Measurements from ENCODE around the gene KIAA0040.

The KIAA0040 gene

GRCh38 chr1:175207971-175208370, 15.4 kb upstream of the KIAA0040 start:
- WGBS = 33% methylated on average over 1 of the region's 2 CpGs
- no peak overlapping the region for H3K27ac ChIP-seq (ENCODE audit: low read length, poor library complexity, severe bottlenecking)
- no peak overlapping the region for H3K23ac ChIP-seq (ENCODE audit: low read length in 2 of 2)
- H3K4ac ChIP-seq (ENCODE audit: low read depth in 1 of 2, low read length in 2 of 2) = no peak overlapping the region
- H2BK12ac ChIP-seq (ENCODE audit: low read length in 2 of 2) = no peak overlapping the region
- no peak overlapping the region for H2BK15ac ChIP-seq (ENCODE audit: low read depth, poor library complexity, severe bottlenecking)
- no peaks in the 10 kb centered on the region for H3K4me1 ChIP-seq (ENCODE audit: control insufficient read depth, insufficient read depth, low read depth, low read length)
- DNase-seq = no peak
- H3K36me3 ChIP-seq (ENCODE audit: control insufficient read depth in 1 of 2, insufficient read depth in 2 of 2, low read depth in 1 of 2, low read length in 2 of 2) = no peaks in the 10 kb centered on the region
- no peaks in the 10 kb centered on the region for H3K9me3 ChIP-seq (ENCODE audit: control insufficient read depth, low read length)
- no peak overlapping the region for H4K8ac ChIP-seq (ENCODE audit: low read length)
- H3K9ac ChIP-seq (ENCODE audit: low read length) = no peak overlapping the region
- H4K91ac ChIP-seq (ENCODE audit: low read length) = no peak overlapping the region
- H2AFZ ChIP-seq (ENCODE audit: low read depth, low read length) = no peak overlapping the region
- no peak overlapping the region for H2BK5ac ChIP-seq (ENCODE audit: low read depth, low read length, poor library complexity, severe bottlenecking)
- H3K4me2 ChIP-seq (ENCODE audit: low read length, poor library complexity, severe bottlenecking) = no peak overlapping the region
- no peaks in the 10 kb centered on the region for H3K27me3 ChIP-seq (ENCODE audit: control insufficient read depth in 1 of 2, insufficient read depth in 1 of 2, low read length in 2 of 2)
- H3K18ac ChIP-seq (ENCODE audit: low read depth in 1 of 2, low read length in 2 of 2) = no peak overlapping the region
- no peak overlapping the region for H2BK120ac ChIP-seq (ENCODE audit: low read depth, low read length)
- H3K79me1 ChIP-seq (replicated peaks; ENCODE audit: low read length, poor library complexity, severe bottlenecking) = no peaks in the 10 kb centered on the region
- no peak overlapping the region for H3K4me3 ChIP-seq (ENCODE audit: insufficient read depth in 1 of 2, low read depth in 1 of 2, low read length in 2 of 2)
- no peak overlapping the region for H2AK5ac ChIP-seq (ENCODE audit: low read length, severe bottlenecking)
- no peak overlapping the region for H3K14ac ChIP-seq (ENCODE audit: low read length in 2 of 2)

- no peak overlapping the region for H4K91ac ChIP-seq (ENCODE audit: low read length)
- H3K4me1 ChIP-seq (ENCODE audit: control insufficient read depth, insufficient read depth, low read depth, low read length) = no peaks in the 10 kb centered on the region
- H2AFZ ChIP-seq (ENCODE audit: low read depth, low read length) = no peak overlapping the region
- no peak overlapping the region for H2AK5ac ChIP-seq (ENCODE audit: low read length, severe bottlenecking)
- no peaks in the 10 kb centered on the region for H3K79me1 ChIP-seq (replicated peaks; ENCODE audit: low read length, poor library complexity, severe bottlenecking)
- no peaks in the 10 kb centered on the region for H3K36me3 ChIP-seq (ENCODE audit: control insufficient read depth in 1 of 2, insufficient read depth in 2 of 2, low read depth in 1 of 2, low read length in 2 of 2)
- H2BK12ac ChIP-seq (ENCODE audit: low read length in 2 of 2) = no peak overlapping the region
- H3K14ac ChIP-seq (ENCODE audit: low read length in 2 of 2) = no peak overlapping the region
- no peak overlapping the region for H3K23ac ChIP-seq (ENCODE audit: low read length in 2 of 2)
- no peak overlapping the region for H3K4ac ChIP-seq (ENCODE audit: low read depth in 1 of 2, low read length in 2 of 2)
- no peak overlapping the region for H4K8ac ChIP-seq (ENCODE audit: low read length)
- no peak overlapping the region for H2BK120ac ChIP-seq (ENCODE audit: low read depth, low read length)
- H3K9me3 ChIP-seq (ENCODE audit: control insufficient read depth, low read length) = no peaks in the 10 kb centered on the region
- H3K4me2 ChIP-seq (ENCODE audit: low read length, poor library complexity, severe bottlenecking) = no peak overlapping the region
- no peak overlapping the region for H2BK5ac ChIP-seq (ENCODE audit: low read depth, low read length, poor library complexity, severe bottlenecking)
- H3K18ac ChIP-seq (ENCODE audit: low read depth in 1 of 2, low read length in 2 of 2) = no peak overlapping the region
- no peak overlapping the region for H3K9ac ChIP-seq (ENCODE audit: low read length)
- H3K4me3 ChIP-seq (ENCODE audit: insufficient read depth in 1 of 2, low read depth in 1 of 2, low read length in 2 of 2) = no peak overlapping the region
- DNase-seq = no peak
- H3K27ac ChIP-seq (ENCODE audit: low read length, poor library complexity, severe bottlenecking) = no peak overlapping the region
- no peak overlapping the region for H2BK15ac ChIP-seq (ENCODE audit: low read depth, poor library complexity, severe bottlenecking)
- H3K27me3 ChIP-seq (ENCODE audit: control insufficient read depth in 1 of 2, insufficient read depth in 1 of 2, low read length in 2 of 2) = no peaks in the 10 kb centered on the region
These were observed 14.1 kb upstream of the KIAA0040 start for GRCh38 chr1:175206687-175207086.

- Histone ChIP-seq H2BK120ac (ENCODE audit: low read depth, low read length) (no peak overlapping the region), H2BK5ac (ENCODE audit: low read depth, low read length, poor library complexity, severe bottlenecking) (no peak overlapping the region), H3K4me2 (ENCODE audit: low read length, poor library complexity, severe bottlenecking) (no peak overlapping the region), H3K27ac (ENCODE audit: low read length, poor library complexity, severe bottlenecking) (no peak overlapping the region), H3K4me3 (ENCODE audit: insufficient read depth in 1 of 2, low read depth in 1 of 2, low read length in 2 of 2) (no peak overlapping the region), H2AK5ac (ENCODE audit: low read length, severe bottlenecking) (no peak overlapping the region), H3K4me1 (ENCODE audit: control insufficient read depth, insufficient read depth, low read depth, low read length) (no peaks in the 10 kb centered on the region), H3K4ac (ENCODE audit: low read depth in 1 of 2, low read length in 2 of 2) (no peak overlapping the region), H3K27me3 (ENCODE audit: control insufficient read depth in 1 of 2, insufficient read depth in 1 of 2, low read length in 2 of 2) (peaks cover 0 to 17% of the 10 kb centered on the region in 2 experiments), H3K18ac (ENCODE audit: low read depth in 1 of 2, low read length in 2 of 2) (no peak overlapping the region), H2BK12ac (ENCODE audit: low read length in 2 of 2) (no peak overlapping the region), H2AFZ (ENCODE audit: low read depth, low read length) (no peak overlapping the region), H3K36me3 (ENCODE audit: control insufficient read depth in 1 of 2, insufficient read depth in 2 of 2, low read depth in 1 of 2, low read length in 2 of 2) (no peaks in the 10 kb centered on the region), H4K91ac (ENCODE audit: low read length) (no peak overlapping the region), H3K9ac (ENCODE audit: low read length) (no peak overlapping the region), H3K14ac (ENCODE audit: low read length in 2 of 2) (no peak overlapping the region), H3K79me1 (replicated peaks; ENCODE audit: low read length, poor library complexity, severe bottlenecking) (no peaks in the 10 kb centered on the region), H3K23ac (ENCODE audit: low read length in 2 of 2) (peak overlapping the region in 1 of 2 experiments; percentile 16), H3K9me3 (ENCODE audit: control insufficient read depth, low read length) (no peaks in the 10 kb centered on the region), H2BK15ac (ENCODE audit: low read depth, poor library complexity, severe bottlenecking) (no peak overlapping the region), H4K8ac (ENCODE audit: low read length) (no peak overlapping the region)
- 39% methylated on average over 2 of the region's 2 CpGs for WGBS
- no peak for DNase-seq
These were observed 11.8 kb upstream of the KIAA0040 start for GRCh38 chr1:175204330-175204729.

- H2AFZ ChIP-seq (ENCODE audit: low read depth, low read length) = no peak overlapping the region
- DNase-seq = no peak
- no peaks in the 10 kb centered on the region for H3K9me3 ChIP-seq (ENCODE audit: control insufficient read depth, low read length)
- H2BK120ac ChIP-seq (ENCODE audit: low read depth, low read length) = no peak overlapping the region
- no peaks in the 10 kb centered on the region for H3K36me3 ChIP-seq (ENCODE audit: control insufficient read depth in 1 of 2, insufficient read depth in 2 of 2, low read depth in 1 of 2, low read length in 2 of 2)
- H3K4me1 ChIP-seq (ENCODE audit: control insufficient read depth, insufficient read depth, low read depth, low read length) = no peaks in the 10 kb centered on the region
- no peak overlapping the region for H2AK5ac ChIP-seq (ENCODE audit: low read length, severe bottlenecking)
- H3K27ac ChIP-seq (ENCODE audit: low read length, poor library complexity, severe bottlenecking) = no peak overlapping the region
- no peak overlapping the region for H3K14ac ChIP-seq (ENCODE audit: low read length in 2 of 2)
- peak overlapping the region; percentile 41 for H4K91ac ChIP-seq (ENCODE audit: low read length)
- no peak overlapping the region for H3K9ac ChIP-seq (ENCODE audit: low read length)
- H3K4ac ChIP-seq (ENCODE audit: low read depth in 1 of 2, low read length in 2 of 2) = no peak overlapping the region
- H3K27me3 ChIP-seq (ENCODE audit: control insufficient read depth in 1 of 2, insufficient read depth in 1 of 2, low read length in 2 of 2) = peaks cover 0 to 24% of the 10 kb centered on the region in 2 experiments
- WGBS = 86% methylated on average over 5 of the region's 5 CpGs
- H3K23ac ChIP-seq (ENCODE audit: low read length in 2 of 2) = no peak overlapping the region
- no peak overlapping the region for H2BK15ac ChIP-seq (ENCODE audit: low read depth, poor library complexity, severe bottlenecking)
- no peak overlapping the region for H4K8ac ChIP-seq (ENCODE audit: low read length)
- no peak overlapping the region for H3K4me2 ChIP-seq (ENCODE audit: low read length, poor library complexity, severe bottlenecking)
- no peak overlapping the region for H2BK12ac ChIP-seq (ENCODE audit: low read length in 2 of 2)
- no peak overlapping the region for H3K18ac ChIP-seq (ENCODE audit: low read depth in 1 of 2, low read length in 2 of 2)
- no peaks in the 10 kb centered on the region for H3K79me1 ChIP-seq (replicated peaks; ENCODE audit: low read length, poor library complexity, severe bottlenecking)
- no peak overlapping the region for H3K4me3 ChIP-seq (ENCODE audit: insufficient read depth in 1 of 2, low read depth in 1 of 2, low read length in 2 of 2)
- no peak overlapping the region for H2BK5ac ChIP-seq (ENCODE audit: low read depth, low read length, poor library complexity, severe bottlenecking)
These were observed 11.0 kb upstream of the KIAA0040 start for GRCh38 chr1:175203570-175204068.

Measured in mesenchymal stem cell (in vitro differentiated cells and primary cell).